Adrenal gland (tissue), 5 donors: ENCODE data around the gene TENT4A.

Experiments used
- POLR2A ChIP-seq, 2 donors: fragments of 450-650 bp; IDR thresholded peaks; one replicate each; pipeline ENCODE4 v1.6.1; 2017; ENCODE audit warnings: antibody characterized with exemption in 2 of 2, mild to moderate bottlenecking in 2 of 2, moderate library complexity in 1 of 2
- TF ChIP-seq, protein P1 (sequence below), 6 experiments: fragments of 450-650 bp in 4 of 6; fragments of 200-600 bp in 2 of 6; sonication (generic) in 1 of 6; IDR thresholded peaks; 1 replicate in 5 of 6; 2 replicates in 1 of 6; pipeline versions ENCODE4 v1.5.1 to v1.8.0; 2016 to 2021; ENCODE audit warnings: antibody characterized with exemption in 6 of 6, mild to moderate bottlenecking in 2 of 6, moderate library complexity in 1 of 6
- donor health status: DM: no; HTN: no; CAD: no.

DNA sequence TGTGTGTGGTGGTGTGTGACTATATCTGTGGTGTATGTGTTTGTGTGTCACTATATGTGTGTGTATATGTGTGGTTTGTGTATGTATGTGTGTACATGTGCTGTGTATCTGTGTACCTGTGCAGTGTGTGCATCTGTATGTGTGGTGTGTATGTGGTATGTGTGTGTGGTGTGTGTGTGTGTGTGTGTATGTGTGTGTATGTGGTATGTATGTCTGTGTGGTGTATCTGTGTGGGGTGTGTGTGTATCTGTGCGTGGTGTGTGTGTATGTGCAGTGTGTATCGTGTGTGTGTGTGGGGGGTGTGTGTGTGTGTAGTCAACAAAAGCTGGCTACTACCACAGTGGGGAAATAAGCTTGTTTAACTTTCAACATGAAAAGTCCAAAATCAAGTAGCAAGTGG, 31.6 kb upstream of the TENT4A start:
- TF ChIP-seq, protein P1, sequence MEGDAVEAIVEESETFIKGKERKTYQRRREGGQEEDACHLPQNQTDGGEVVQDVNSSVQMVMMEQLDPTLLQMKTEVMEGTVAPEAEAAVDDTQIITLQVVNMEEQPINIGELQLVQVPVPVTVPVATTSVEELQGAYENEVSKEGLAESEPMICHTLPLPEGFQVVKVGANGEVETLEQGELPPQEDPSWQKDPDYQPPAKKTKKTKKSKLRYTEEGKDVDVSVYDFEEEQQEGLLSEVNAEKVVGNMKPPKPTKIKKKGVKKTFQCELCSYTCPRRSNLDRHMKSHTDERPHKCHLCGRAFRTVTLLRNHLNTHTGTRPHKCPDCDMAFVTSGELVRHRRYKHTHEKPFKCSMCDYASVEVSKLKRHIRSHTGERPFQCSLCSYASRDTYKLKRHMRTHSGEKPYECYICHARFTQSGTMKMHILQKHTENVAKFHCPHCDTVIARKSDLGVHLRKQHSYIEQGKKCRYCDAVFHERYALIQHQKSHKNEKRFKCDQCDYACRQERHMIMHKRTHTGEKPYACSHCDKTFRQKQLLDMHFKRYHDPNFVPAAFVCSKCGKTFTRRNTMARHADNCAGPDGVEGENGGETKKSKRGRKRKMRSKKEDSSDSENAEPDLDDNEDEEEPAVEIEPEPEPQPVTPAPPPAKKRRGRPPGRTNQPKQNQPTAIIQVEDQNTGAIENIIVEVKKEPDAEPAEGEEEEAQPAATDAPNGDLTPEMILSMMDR (IDR thresholded peaks at IDR 0.05): no peak
- TF ChIP-seq POLR2A (IDR thresholded peaks at IDR 0.05): no peak
